ENCODE data around the gene LNX1. TPM values are rescaled to one million over a fixed set of nuclear protein-coding genes. Genes with fewer than 3 reads are reported as not detected.
A peak's percentile ranks its signal among the peaks of the same experiment; 100 is the strongest.

LNX1 gene
- total and polyA plus RNA-seq, 2 of the 13 experiments (the other 11 are each of a cell fraction or from before 2014, with no cell fraction given) = 0.49 TPM

- peak; percentile 31; the same call in 1 of the 2 replicates for TF ChIP-seq KDM2A (CRISPR knock-in tag; IDR thresholded peaks at IDR 0.05; ENCODE audit: borderline replicate concordance, low read depth)
- TF ChIP-seq AHR (CRISPR knock-in tag; IDR thresholded peaks at IDR 0.05) = no peak
- 0 out of 2 replicates have a peak, but pooled peaks have one; percentile 35 for TF ChIP-seq ZNF256 (CRISPR knock-in tag; conservative IDR thresholded peaks at IDR 0.05)
- TF ChIP-seq TFAP4 (IDR thresholded peaks at IDR 0.05; ENCODE audit: borderline replicate concordance, low read depth) = peak; percentile 15; the same call in 1 of the 2 replicates
- TF ChIP-seq IKZF5 (CRISPR knock-in tag; IDR thresholded peaks at IDR 0.05) = peak; percentile 50; the same call in 1 of the 2 replicates
- peak; percentile 77 for TF ChIP-seq RBAK (CRISPR knock-in tag; IDR thresholded peaks at IDR 0.05)
- TF ChIP-seq THYN1 (CRISPR knock-in tag; IDR thresholded peaks at IDR 0.05; ENCODE audit: borderline replicate concordance, low read depth) = no peak
- TF ChIP-seq NPAS2 (CRISPR knock-in tag; IDR thresholded peaks at IDR 0.05; ENCODE audit: borderline replicate concordance) = no peak
- TF ChIP-seq KDM3A (CRISPR knock-in tag; IDR thresholded peaks at IDR 0.05; ENCODE audit: low read depth) = no peak
- TF ChIP-seq PAXIP1 (CRISPR knock-in tag; conservative IDR thresholded peaks at IDR 0.05) = no peak
- TF ChIP-seq DDIT3 (CRISPR knock-in tag; IDR thresholded peaks at IDR 0.05) = no peak
- peak; percentile 72 for TF ChIP-seq ZNF501 (CRISPR knock-in tag; IDR thresholded peaks at IDR 0.05)
- TF ChIP-seq HMGXB3 (CRISPR knock-in tag; IDR thresholded peaks at IDR 0.05; ENCODE audit: borderline replicate concordance) = no peak
- TF ChIP-seq PITX1 (CRISPR knock-in tag; IDR thresholded peaks at IDR 0.05) = peak; percentile 37; the same call in 1 of the 2 replicates
- no peak for TF ChIP-seq RARG (CRISPR knock-in tag; IDR thresholded peaks at IDR 0.05; ENCODE audit: low read depth)
Measured at GRCh38 chr4:53507671-53508286, 83.5 kb downstream of the LNX1 start (continued).

Measured in HepG2 (cell line).